Hepatocyte (in vitro differentiated cells): Measurements from ENCODE around the gene TNPO3. TPM values are rescaled to one million over a fixed set of nuclear protein-coding genes. Genes with fewer than 3 reads are reported as not detected.

ENCODE experiments used
- DNase-seq: peaks from one replicate; pipeline ENCODE4 v3.0.0-alpha.2; 2016; ENCODE audit warnings: low spot score
- H2AFZ ChIP-seq: fragments of 200-600 bp; sonication (generic); 2 replicates; pipeline ENCODE4 v1.6.0; 2016; ENCODE audit warnings: antibody characterized with exemption, mild to moderate bottlenecking
- H3K27ac ChIP-seq: fragments of 200-600 bp; sonication (generic); 2 replicates; pipeline ENCODE4 v1.5.1; 2016; ENCODE audit warnings: mild to moderate bottlenecking
- H3K27me3 ChIP-seq: fragments of 200-600 bp; sonication (generic); 2 replicates; pipeline ENCODE4 v1.6.1; 2016
- H3K36me3 ChIP-seq: fragments of 200-600 bp; sonication (generic); replicated peaks from 2 replicates; pipeline ENCODE4 v1.5.1; 2016; ENCODE audit warnings: low read depth; ENCODE audit not compliant: insufficient read depth
- H3K4me1 ChIP-seq: fragments of 200-600 bp; sonication (generic); 2 replicates; pipeline ENCODE4 v1.5.1; 2016; ENCODE audit warnings: mild to moderate bottlenecking, moderate library complexity; ENCODE audit not compliant: insufficient read depth
- H3K4me2 ChIP-seq: fragments of 200-600 bp; sonication (generic); 2 replicates; pipeline ENCODE4 v1.6.0; 2016
- H3K4me3 ChIP-seq: fragments of 200-600 bp; sonication (generic); 2 replicates; pipeline ENCODE4 v1.5.1; 2016; ENCODE audit warnings: mild to moderate bottlenecking
- H3K79me2 ChIP-seq: fragments of 200-600 bp; sonication (generic); 2 replicates; pipeline ENCODE4 v1.6.0; 2017; ENCODE audit warnings: mild to moderate bottlenecking
- H3K9me2 ChIP-seq: fragments of 200-600 bp; sonication (generic); replicated peaks from 2 replicates; pipeline ENCODE4 v1.6.0; 2017; ENCODE audit warnings: mild to moderate bottlenecking; ENCODE audit not compliant: insufficient read depth
- H3K9me3 ChIP-seq: fragments of 200-600 bp; sonication (generic); 2 replicates; pipeline ENCODE4 v1.5.1; 2016; ENCODE audit warnings: low read depth, mild to moderate bottlenecking
- H4K20me1 ChIP-seq: fragments of 200-600 bp; sonication (generic); 2 replicates; pipeline ENCODE4 v1.6.0; 2016; ENCODE audit warnings: mild to moderate bottlenecking; ENCODE audit not compliant: insufficient read depth, poor library complexity, severe bottlenecking
- EZH2 ChIP-seq: fragments of 200-600 bp; sonication (generic); IDR thresholded peaks from 2 replicates; pipeline ENCODE4 v1.6.1; 2016; ENCODE audit warnings: antibody characterized with exemption, mild to moderate bottlenecking, borderline replicate concordance
- EZH2phosphoT487 ChIP-seq: fragments of 200-600 bp; sonication (generic); IDR thresholded peaks from one replicate; pipeline ENCODE4 v1.6.1; 2018; ENCODE audit warnings: antibody characterized with exemption, mild to moderate bottlenecking, low read depth, moderate library complexity; ENCODE audit not compliant: unreplicated experiment, severe bottlenecking
- WGBS: methylation state at CpG from one replicate; pipeline ENCODE4 v1.1.6; 2016; ENCODE audit warnings: low lambda C conversion rate; ENCODE audit errors: missing lambda C conversion rate; 5-methylcytosine and 5-hydroxymethylcytosine counted together
- polyA plus RNA-seq: library from polyadenylated mRNA; unstranded; fragments of >200 nt; fragmentation: Nextera tagmentation; extraction: Ambion mirVana; gene quantifications from 2 replicates; pipeline ENCODE4 v1.2.1, GENCODE V29; 2016
- total RNA-seq: library from RNA; depleted of rRNA; stranded (reverse); fragments of >200 nt; gene quantifications from 2 replicates; pipeline ENCODE4 v1.2.3, GENCODE V29; 2014
- TF ChIP-seq, protein P1 (sequence below): fragments of 200-600 bp; sonication (generic); IDR thresholded peaks from 2 replicates; pipeline ENCODE4 v1.5.1; 2016; ENCODE audit warnings: antibody characterized with exemption, mild to moderate bottlenecking; ENCODE audit not compliant: poor library complexity

TNPO3 gene
- total and polyA plus RNA-seq, 2 experiments from 2014 or later = 19.9 to 35.4 TPM

DNA sequence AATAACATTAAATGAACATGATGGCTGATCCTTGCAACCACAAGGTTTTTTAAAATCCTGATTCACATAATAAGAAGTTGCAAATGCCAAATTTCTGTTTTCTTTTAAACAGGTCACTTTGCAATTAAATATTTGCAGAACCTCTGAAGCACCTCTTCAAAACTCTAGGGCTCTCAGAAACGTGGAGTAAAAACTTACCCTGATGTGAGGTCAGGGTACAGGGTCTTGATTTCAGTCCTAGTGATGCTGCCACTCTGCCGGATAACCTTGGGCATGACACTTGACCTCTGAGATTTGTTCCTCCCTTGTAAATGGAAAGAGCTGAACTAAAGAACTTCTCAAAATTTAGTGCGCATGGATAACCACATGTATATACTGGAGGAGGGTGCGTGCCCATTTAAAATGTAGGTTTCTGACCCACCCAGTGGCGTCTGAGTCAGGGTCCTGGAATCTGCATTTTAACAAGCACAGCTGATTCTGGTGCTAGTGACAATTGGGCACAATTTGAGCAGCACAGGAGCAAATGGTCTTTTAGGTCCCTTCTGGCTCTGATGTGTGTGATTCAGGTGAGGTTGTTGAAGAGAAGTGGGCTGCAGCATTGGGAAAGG, 35.5 kb upstream of the TNPO3 start:
- Histone ChIP-seq H3K4me2 (no peak overlapping the region), H4K20me1 (no peaks in the 10 kb centered on the region), H3K9me2 (no peaks in the 10 kb centered on the region), H3K79me2 (no peaks in the 10 kb centered on the region), H2AFZ (no peak overlapping the region), H3K27me3 (no peaks in the 10 kb centered on the region), H3K27ac (no peak overlapping the region), H3K36me3 (no peaks in the 10 kb centered on the region), H3K9me3 (no peaks in the 10 kb centered on the region), H3K4me3 (no peak overlapping the region), H3K4me1 (no peaks in the 10 kb centered on the region)
- WGBS = 65% methylated on average over 5 of the region's 5 CpGs
- no peak for DNase-seq
- TF ChIP-seq, protein P1, sequence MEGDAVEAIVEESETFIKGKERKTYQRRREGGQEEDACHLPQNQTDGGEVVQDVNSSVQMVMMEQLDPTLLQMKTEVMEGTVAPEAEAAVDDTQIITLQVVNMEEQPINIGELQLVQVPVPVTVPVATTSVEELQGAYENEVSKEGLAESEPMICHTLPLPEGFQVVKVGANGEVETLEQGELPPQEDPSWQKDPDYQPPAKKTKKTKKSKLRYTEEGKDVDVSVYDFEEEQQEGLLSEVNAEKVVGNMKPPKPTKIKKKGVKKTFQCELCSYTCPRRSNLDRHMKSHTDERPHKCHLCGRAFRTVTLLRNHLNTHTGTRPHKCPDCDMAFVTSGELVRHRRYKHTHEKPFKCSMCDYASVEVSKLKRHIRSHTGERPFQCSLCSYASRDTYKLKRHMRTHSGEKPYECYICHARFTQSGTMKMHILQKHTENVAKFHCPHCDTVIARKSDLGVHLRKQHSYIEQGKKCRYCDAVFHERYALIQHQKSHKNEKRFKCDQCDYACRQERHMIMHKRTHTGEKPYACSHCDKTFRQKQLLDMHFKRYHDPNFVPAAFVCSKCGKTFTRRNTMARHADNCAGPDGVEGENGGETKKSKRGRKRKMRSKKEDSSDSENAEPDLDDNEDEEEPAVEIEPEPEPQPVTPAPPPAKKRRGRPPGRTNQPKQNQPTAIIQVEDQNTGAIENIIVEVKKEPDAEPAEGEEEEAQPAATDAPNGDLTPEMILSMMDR = no peak
- TF ChIP-seq EZH2 (no peak), EZH2phosphoT487 (no peak)

DNA sequence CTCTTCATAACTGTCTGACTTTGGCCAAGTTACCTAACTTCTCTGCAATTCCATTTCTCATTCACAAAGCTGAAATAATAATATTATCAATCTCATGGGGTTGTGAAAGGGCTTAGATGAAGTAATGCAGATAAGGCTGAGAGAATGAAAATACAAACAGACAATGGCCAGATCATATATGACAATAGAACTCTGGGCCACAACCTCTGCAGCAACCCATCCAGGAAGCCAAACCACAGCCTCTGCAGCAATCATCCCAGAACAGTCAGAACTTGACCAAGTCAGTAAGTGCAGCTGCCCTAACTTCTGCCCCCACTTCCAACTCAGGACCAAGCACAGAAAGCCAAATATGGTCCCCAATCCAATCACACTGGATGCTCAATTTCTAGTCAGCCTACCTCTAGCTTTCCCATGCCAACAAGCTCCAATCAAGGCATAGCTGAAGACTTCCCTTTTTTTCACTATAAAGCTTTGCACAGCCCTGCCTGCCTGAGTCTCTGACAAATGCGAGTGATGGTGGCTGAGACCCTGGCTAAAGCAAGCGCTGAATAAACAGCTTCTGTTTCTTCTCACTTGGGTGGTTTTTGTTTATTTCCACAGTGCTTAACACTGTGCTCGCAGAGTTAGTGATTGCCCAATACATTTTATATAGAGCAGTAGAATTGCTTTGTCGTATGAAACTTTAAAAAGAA, 34.8 kb upstream of the TNPO3 start:
- Histone ChIP-seq H3K4me2 (no peak overlapping the region), H3K27ac (no peak overlapping the region)

DNA sequence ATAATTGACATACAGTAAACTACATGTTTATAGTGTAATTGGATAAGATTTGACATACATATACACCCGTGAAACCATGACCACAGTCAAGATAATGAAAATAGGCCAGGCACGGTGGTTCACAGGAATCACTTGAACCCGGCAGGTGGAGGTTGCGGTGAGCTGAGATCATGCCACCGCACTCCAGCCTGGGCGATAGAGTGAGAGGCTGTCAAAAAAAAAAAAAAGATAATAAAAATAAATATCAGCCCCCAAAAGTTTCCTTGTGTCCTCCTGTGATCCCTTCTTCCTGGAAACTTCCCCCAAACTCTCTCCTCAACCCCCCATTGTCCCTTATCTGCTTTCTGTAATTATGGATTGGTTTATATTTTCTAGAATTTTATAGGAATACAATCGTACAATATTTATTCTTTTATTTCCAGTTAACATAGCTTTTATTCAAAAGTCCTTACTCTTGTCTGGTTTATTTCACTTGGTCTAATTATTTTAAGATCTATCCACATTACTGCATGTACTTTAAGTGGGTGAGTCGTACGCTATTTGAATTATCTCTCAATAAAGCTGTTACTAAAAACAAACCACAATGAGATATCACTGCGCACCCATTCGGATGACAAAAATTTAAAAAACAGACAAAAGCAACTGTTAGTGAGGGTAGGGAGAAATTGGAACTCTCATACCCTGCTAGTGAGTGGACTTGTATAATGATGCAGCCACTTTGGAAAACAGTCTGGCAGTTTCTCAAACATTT, 30.1 kb upstream of the TNPO3 start:
- Histone ChIP-seq H2AFZ (no peak overlapping the region), H4K20me1 (no peaks in the 10 kb centered on the region), H3K4me2 (no peak overlapping the region), H3K9me3 (no peaks in the 10 kb centered on the region), H3K27me3 (no peaks in the 10 kb centered on the region), H3K79me2 (no peaks in the 10 kb centered on the region), H3K4me3 (no peak overlapping the region), H3K27ac (no peak overlapping the region), H3K36me3 (no peaks in the 10 kb centered on the region), H3K4me1 (no peaks in the 10 kb centered on the region), H3K9me2 (no peaks in the 10 kb centered on the region)
- TF ChIP-seq EZH2 (no peak), EZH2phosphoT487 (no peak)
- TF ChIP-seq, protein P1 = no peak
- 87% methylated on average over 11 of the region's 11 CpGs for WGBS
- no peak for DNase-seq

More for the DNA sequence above, 34.8 kb upstream of the TNPO3 start:
- H4K20me1 ChIP-seq = no peaks in the 10 kb centered on the region
- TF ChIP-seq, protein P1 = no peak
- no peak for TF ChIP-seq EZH2phosphoT487
- TF ChIP-seq EZH2 = no peak
- H3K9me3 ChIP-seq = no peaks in the 10 kb centered on the region
- H3K36me3 ChIP-seq = no peaks in the 10 kb centered on the region
- WGBS = 48% methylated on average over 4 of the region's 4 CpGs
- H3K4me1 ChIP-seq = no peaks in the 10 kb centered on the region
- H3K79me2 ChIP-seq = no peaks in the 10 kb centered on the region
- no peak overlapping the region for H2AFZ ChIP-seq
- no peak overlapping the region for H3K4me3 ChIP-seq
- H3K27me3 ChIP-seq = no peaks in the 10 kb centered on the region
- no peak for DNase-seq
- no peaks in the 10 kb centered on the region for H3K9me2 ChIP-seq
